MM.1S (cell line): ENCODE results near the gene ARPP19.

Experiments
- DNase-seq: peaks from one replicate; pipeline ENCODE4 v3.0.0-alpha.2; 2015
- H2AFZ ChIP-seq: fragments of 300-600 bp; sonication (generic); 2 replicates; pipeline ENCODE4 v1.6.0; 2016; ENCODE audit warnings: antibody characterized with exemption, low read length
- H3F3A ChIP-seq: fragments of 300-600 bp; sonication (generic); 2 replicates; pipeline ENCODE4 v1.6.1; 2016; ENCODE audit warnings: mild to moderate bottlenecking, antibody characterized with exemption, low read length, moderate library complexity, mixed read lengths; ENCODE audit not compliant: insufficient read depth
- H3K27ac ChIP-seq: fragments of 300-600 bp; sonication (generic); 2 replicates; pipeline ENCODE4 v1.5.1; 2016; ENCODE audit warnings: mild to moderate bottlenecking, low read length
- H3K27me3 ChIP-seq: fragments of 300-600 bp; sonication (generic); replicated peaks from 2 replicates; pipeline ENCODE4 v1.6.0; 2016; ENCODE audit warnings: low read length; ENCODE audit not compliant: insufficient read depth
- H3K36me3 ChIP-seq: fragments of 300-600 bp; sonication (generic); replicated peaks from 2 replicates; pipeline ENCODE4 v1.6.1; 2016; ENCODE audit warnings: mild to moderate bottlenecking, low read length, mixed read lengths; ENCODE audit not compliant: insufficient read depth
- H3K4me1 ChIP-seq: fragments of 300-600 bp; sonication (generic); 2 replicates; pipeline ENCODE4 v1.6.1; 2016; ENCODE audit warnings: low read length, mixed read lengths
- H3K4me2 ChIP-seq: fragments of 300-600 bp; sonication (generic); 2 replicates; pipeline ENCODE4 v1.6.0; 2016; ENCODE audit warnings: low read depth, low read length
- H3K4me3 ChIP-seq: fragments of 300-600 bp; sonication (generic); 2 replicates; pipeline ENCODE4 v1.5.1; 2016; ENCODE audit warnings: low read length, mixed read lengths
- H3K79me2 ChIP-seq: fragments of 300-600 bp; sonication (generic); 2 replicates; pipeline ENCODE4 v1.6.1; 2016; ENCODE audit warnings: mixed run types, low read length, mixed read lengths
- H3K9ac ChIP-seq: fragments of 300-600 bp; sonication (generic); 2 replicates; pipeline ENCODE4 v1.6.1; 2016; ENCODE audit warnings: low read length, mixed read lengths
- H3K9me2 ChIP-seq: fragments of 300-600 bp; sonication (generic); replicated peaks from 2 replicates; pipeline ENCODE4 v1.6.1; 2016; ENCODE audit warnings: mild to moderate bottlenecking, low read length, mixed read lengths; ENCODE audit not compliant: insufficient read depth
- H3K9me3 ChIP-seq: fragments of 300-600 bp; sonication (generic); replicated peaks from 2 replicates; pipeline ENCODE4 v1.6.1; 2016; ENCODE audit warnings: mild to moderate bottlenecking, low read length, mixed read lengths; ENCODE audit not compliant: insufficient read depth
- H4K20me1 ChIP-seq: fragments of 300-600 bp; sonication (generic); 2 replicates; pipeline ENCODE4 v1.6.1; 2016; ENCODE audit warnings: mild to moderate bottlenecking, low read length, moderate library complexity, mixed read lengths; ENCODE audit not compliant: insufficient read depth
- EZH2 ChIP-seq: fragments of 300-600 bp; sonication (generic); optimal IDR thresholded peaks from 2 replicates; pipeline ENCODE3; 2017; ENCODE audit warnings: low read depth, mild to moderate bottlenecking, antibody characterized with exemption, low read length, mixed read lengths
- EZH2phosphoT487 ChIP-seq: fragments of 300-600 bp; sonication (generic); IDR thresholded peaks from 2 replicates; pipeline ENCODE4 v1.6.1; 2018; ENCODE audit warnings: antibody characterized with exemption, low read length
- TF ChIP-seq, protein P1 (sequence below): fragments of 300-600 bp; sonication (generic); IDR thresholded peaks from 2 replicates; pipeline ENCODE4 v1.5.1; 2016; ENCODE audit warnings: antibody characterized with exemption, low read length, mixed read lengths

Gene ARPP19

GRCh38 chr15:52559575-52559974 lies 9.3 kb downstream of the ARPP19 start:
- Histone ChIP-seq H3K36me3 (peaks cover 23% of the 10 kb centered on the region), H3K9me3 (no peaks in the 10 kb centered on the region), H3F3A (0 out of 2 replicates have a peak, but pooled peaks cover 13% of the 10 kb centered on the region), H3K27me3 (no peaks in the 10 kb centered on the region), H3K27ac (no peak overlapping the region), H3K4me2 (no peak overlapping the region), H3K4me3 (no peak overlapping the region), H4K20me1 (peaks cover 53% of the 10 kb centered on the region), H3K79me2 (peaks cover 99% of the 10 kb centered on the region), H3K9me2 (no peaks in the 10 kb centered on the region), H3K4me1 (no peaks in the 10 kb centered on the region), H3K9ac (no peak overlapping the region), H2AFZ (no peak overlapping the region)
- DNase-seq, result no peak
- TF ChIP-seq EZH2phosphoT487, result no peak

DNA sequence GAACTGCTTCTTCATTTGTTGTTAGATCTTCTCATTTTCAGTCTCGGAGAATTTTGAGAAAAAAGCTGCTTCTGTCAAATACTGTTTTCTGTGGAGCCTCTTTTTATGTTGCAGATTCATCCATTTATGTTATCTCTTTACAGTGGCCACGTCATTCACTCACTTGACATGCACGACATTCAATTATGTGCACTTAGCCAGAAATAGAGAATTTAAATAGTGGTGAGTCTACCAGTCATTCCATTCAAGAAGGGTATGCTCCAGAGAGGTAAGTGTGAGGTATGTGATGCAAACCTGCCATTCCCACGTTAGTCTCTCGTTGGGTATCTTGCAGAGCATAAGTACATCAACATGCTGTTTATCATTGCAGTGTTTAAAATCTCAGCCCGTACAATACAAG lies 9.8 kb downstream of the ARPP19 start:
- H3K4me3 ChIP-seq, result no peak overlapping the region
- H3K27me3 ChIP-seq, result no peaks in the 10 kb centered on the region
- no peaks in the 10 kb centered on the region for H3K9me2 ChIP-seq
- H3K4me2 ChIP-seq, result no peak overlapping the region
- peaks cover 23% of the 10 kb centered on the region for H3K36me3 ChIP-seq
- no peak overlapping the region for H2AFZ ChIP-seq
- no peak for DNase-seq
- 0 out of 2 replicates have a peak, but pooled peaks cover 13% of the 10 kb centered on the region for H3F3A ChIP-seq
- no peak overlapping the region for H3K27ac ChIP-seq
- H3K9ac ChIP-seq, result no peak overlapping the region
- H4K20me1 ChIP-seq, result peaks cover 48% of the 10 kb centered on the region
- H3K4me1 ChIP-seq, result no peaks in the 10 kb centered on the region
- H3K9me3 ChIP-seq, result no peaks in the 10 kb centered on the region
- TF ChIP-seq EZH2phosphoT487, result no peak
- TF ChIP-seq, protein P1, sequence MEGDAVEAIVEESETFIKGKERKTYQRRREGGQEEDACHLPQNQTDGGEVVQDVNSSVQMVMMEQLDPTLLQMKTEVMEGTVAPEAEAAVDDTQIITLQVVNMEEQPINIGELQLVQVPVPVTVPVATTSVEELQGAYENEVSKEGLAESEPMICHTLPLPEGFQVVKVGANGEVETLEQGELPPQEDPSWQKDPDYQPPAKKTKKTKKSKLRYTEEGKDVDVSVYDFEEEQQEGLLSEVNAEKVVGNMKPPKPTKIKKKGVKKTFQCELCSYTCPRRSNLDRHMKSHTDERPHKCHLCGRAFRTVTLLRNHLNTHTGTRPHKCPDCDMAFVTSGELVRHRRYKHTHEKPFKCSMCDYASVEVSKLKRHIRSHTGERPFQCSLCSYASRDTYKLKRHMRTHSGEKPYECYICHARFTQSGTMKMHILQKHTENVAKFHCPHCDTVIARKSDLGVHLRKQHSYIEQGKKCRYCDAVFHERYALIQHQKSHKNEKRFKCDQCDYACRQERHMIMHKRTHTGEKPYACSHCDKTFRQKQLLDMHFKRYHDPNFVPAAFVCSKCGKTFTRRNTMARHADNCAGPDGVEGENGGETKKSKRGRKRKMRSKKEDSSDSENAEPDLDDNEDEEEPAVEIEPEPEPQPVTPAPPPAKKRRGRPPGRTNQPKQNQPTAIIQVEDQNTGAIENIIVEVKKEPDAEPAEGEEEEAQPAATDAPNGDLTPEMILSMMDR, result no peak
- peaks cover 99% of the 10 kb centered on the region for H3K79me2 ChIP-seq

DNA sequence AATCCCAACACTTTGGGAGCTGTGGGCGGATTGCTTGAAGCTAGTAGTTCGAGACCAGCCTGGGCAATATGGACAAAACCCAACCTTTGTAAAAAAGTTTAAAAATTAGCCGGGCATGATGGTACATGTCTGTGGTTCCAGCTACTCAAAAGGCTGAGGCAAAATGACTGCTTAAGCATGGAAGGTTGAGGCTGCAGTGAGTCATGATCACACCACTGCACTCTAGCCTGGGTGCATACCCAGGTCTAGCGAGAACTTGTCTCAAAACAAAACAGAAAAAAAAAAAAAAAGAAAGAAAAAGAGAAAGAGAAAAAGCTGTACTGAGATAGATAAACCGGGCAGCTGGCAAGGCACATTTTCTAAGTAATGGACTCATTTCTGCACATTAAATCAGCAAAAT lies 10.6 kb downstream of the ARPP19 start:
- H3K9me2 ChIP-seq, result no peaks in the 10 kb centered on the region
- TF ChIP-seq EZH2phosphoT487 (no peak), EZH2 (no peak)
- TF ChIP-seq, protein P1, result no peak
- peaks cover 23% of the 10 kb centered on the region for H3K36me3 ChIP-seq
- H3K4me1 ChIP-seq, result peaks cover 2% of the 10 kb centered on the region; the same call in 1 of the 2 replicates
- no peak overlapping the region for H3K4me2 ChIP-seq
- H4K20me1 ChIP-seq, result peaks cover 49% of the 10 kb centered on the region
- H3K9me3 ChIP-seq, result no peaks in the 10 kb centered on the region
- H3K4me3 ChIP-seq, result no peak overlapping the region
- H3K27ac ChIP-seq, result no peak overlapping the region
- peaks cover 99% of the 10 kb centered on the region for H3K79me2 ChIP-seq
- 0 out of 2 replicates have a peak, but pooled peaks cover 13% of the 10 kb centered on the region for H3F3A ChIP-seq
- H3K27me3 ChIP-seq, result no peaks in the 10 kb centered on the region
- H2AFZ ChIP-seq, result no peak overlapping the region
- no peak overlapping the region for H3K9ac ChIP-seq
- no peak for DNase-seq

GRCh38 chr15:52557274-52557641 lies 11.6 kb downstream of the ARPP19 start:
- H3K36me3 ChIP-seq, result peaks cover 23% of the 10 kb centered on the region

More at GRCh38 chr15:52557274-52557641, 11.6 kb downstream of the ARPP19 start:
- DNase-seq, result no peak
- Histone ChIP-seq H3K9me2 (no peaks in the 10 kb centered on the region), H3K27ac (no peak overlapping the region), H3K79me2 (peaks cover 99% of the 10 kb centered on the region), H3F3A (0 out of 2 replicates have a peak, but pooled peaks cover 13% of the 10 kb centered on the region), H2AFZ (no peak overlapping the region), H3K4me3 (no peak overlapping the region), H3K9ac (no peak overlapping the region), H3K27me3 (no peaks in the 10 kb centered on the region), H4K20me1 (peaks cover 42% of the 10 kb centered on the region), H3K9me3 (no peaks in the 10 kb centered on the region), H3K4me1 (peaks cover 4% of the 10 kb centered on the region; the same call in 1 of the 2 replicates), H3K4me2 (no peak overlapping the region)
- TF ChIP-seq EZH2phosphoT487, result no peak
- TF ChIP-seq, protein P1, result no peak
- no peak for TF ChIP-seq EZH2
